ENCODE measurements around the gene KCNMB2. TPM values are rescaled to one million over a fixed set of nuclear protein-coding genes. Genes with fewer than 3 reads are reported as not detected.

KCNMB2 gene
- total RNA-seq, 4 donors from 2014 or later, result not detected

GRCh38 chr3:178673529-178673928 lies 137.3 kb downstream of the KCNMB2 start:
- DNase-seq, result no peak
- Histone ChIP-seq H3K27ac (no peak overlapping the region), H3K4me1 (no peaks in the 10 kb centered on the region), H3K9me3 (no peaks in the 10 kb centered on the region), H3K36me3 (no peaks in the 10 kb centered on the region), H3K4me3 (no peak overlapping the region), H3K27me3 (no peaks in the 10 kb centered on the region)
- no peak for TF ChIP-seq CTCF (IDR thresholded peaks at IDR 0.05)
- no peak for TF ChIP-seq POLR2A (IDR thresholded peaks at IDR 0.05)

DNA sequence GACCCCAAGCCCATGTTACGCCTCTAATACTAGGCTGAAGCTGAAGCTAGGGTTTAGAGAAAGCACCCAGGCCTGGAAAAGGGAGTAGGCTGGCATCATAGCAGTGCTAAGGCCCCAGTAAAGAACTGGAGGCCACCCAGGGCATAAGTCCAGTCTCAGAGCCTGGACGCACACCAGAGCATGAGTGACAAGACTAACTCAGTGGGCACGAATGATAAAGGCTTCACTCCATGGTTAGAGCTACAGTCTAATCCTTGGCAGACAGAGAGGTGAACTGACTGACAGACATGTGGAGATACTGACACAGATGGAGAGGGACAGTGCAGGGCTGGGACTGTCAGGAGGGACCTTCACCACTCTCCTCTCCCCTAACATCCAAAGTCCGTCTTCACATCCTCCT lies 139.8 kb downstream of the KCNMB2 start:
- Histone ChIP-seq H3K36me3 (no peaks in the 10 kb centered on the region), H3K27me3 (no peaks in the 10 kb centered on the region), H3K27ac (no peak overlapping the region), H3K4me3 (no peak overlapping the region), H3K4me1 (no peaks in the 10 kb centered on the region), H3K9me3 (no peaks in the 10 kb centered on the region)
- DNase-seq, result no peak
- TF ChIP-seq POLR2A (IDR thresholded peaks at IDR 0.05) (no peak), CTCF (IDR thresholded peaks at IDR 0.05) (no peak)

DNA sequence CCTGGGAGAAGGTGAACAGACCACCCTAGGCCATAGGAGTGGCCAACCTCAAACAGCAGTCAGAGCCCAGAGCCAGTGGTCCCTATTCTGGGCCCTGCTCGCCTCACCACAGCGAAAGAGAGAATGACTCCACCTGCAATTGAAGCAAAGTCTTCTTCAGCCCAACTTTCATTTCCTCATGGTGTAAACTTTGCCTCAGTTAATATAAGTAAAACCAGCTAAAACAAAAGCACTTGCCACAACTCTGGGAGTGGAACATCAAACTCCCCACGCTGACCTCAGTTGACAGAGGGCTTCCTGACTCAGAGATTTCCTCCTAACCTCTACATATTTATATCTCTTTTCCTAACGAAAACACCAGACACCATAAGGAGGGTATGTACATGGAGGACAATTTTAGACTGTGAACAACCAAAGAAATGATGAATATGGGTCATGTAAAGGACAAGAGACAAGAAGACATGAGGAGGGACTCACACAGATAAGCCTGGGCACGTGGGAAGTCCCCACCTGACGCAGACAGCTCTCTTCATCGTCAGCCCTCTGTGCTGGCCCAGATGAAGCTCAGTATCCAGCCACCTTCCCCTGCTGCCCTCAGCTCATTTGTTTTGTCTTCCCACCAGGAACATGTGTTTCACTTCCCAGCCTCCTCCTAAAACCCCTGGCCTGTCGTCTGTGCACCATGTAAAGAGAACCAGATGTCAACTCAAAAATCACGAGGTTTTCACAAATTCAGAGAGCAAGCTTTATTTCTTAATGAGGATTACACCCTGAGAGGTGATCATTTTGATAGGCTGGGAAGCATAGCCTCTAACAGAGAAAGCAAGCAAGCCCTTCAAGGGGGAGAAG lies 140.9 kb downstream of the KCNMB2 start:
- no peaks in the 10 kb centered on the region for H3K27me3 ChIP-seq
- no peak overlapping the region for H3K4me3 ChIP-seq
- no peaks in the 10 kb centered on the region for H3K9me3 ChIP-seq
- no peak overlapping the region for H3K27ac ChIP-seq
- no peak for DNase-seq
- no peaks in the 10 kb centered on the region for H3K4me1 ChIP-seq
- no peak for TF ChIP-seq POLR2A (IDR thresholded peaks at IDR 0.05)
- TF ChIP-seq CTCF (IDR thresholded peaks at IDR 0.05), result no peak
- no peaks in the 10 kb centered on the region for H3K36me3 ChIP-seq

DNA sequence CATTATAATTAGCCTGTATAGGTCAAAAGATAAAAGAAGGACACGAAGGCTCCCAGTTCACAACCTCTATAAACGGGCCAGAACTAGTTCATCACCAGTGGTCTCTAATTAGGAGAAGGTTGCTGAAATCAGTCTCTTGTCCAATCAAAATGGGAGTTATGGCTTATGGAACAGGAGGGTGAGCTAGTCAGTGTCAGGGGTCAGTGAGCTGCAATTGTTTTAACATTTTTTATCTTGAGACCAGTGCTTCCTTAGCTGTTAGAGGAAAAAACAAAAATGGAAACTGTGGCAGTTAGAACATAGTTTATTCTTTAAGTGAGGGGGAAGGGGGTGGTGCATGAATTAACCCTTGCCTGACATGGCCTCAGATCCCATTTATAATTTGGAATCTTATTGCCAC lies 141.7 kb downstream of the KCNMB2 start:
- Histone ChIP-seq H3K4me3 (no peak overlapping the region), H3K27ac (no peak overlapping the region), H3K4me1 (no peaks in the 10 kb centered on the region), H3K27me3 (no peaks in the 10 kb centered on the region), H3K36me3 (no peaks in the 10 kb centered on the region), H3K9me3 (no peaks in the 10 kb centered on the region)
- TF ChIP-seq POLR2A (IDR thresholded peaks at IDR 0.05) (no peak), CTCF (IDR thresholded peaks at IDR 0.05) (no peak)
- DNase-seq, result no peak

GRCh38 chr3:178680037-178680436 lies 143.8 kb downstream of the KCNMB2 start:
- Histone ChIP-seq H3K9me3 (peaks cover 0 to 3% (median 0%) of the 10 kb centered on the region in 4 donors), H3K4me1 (no peaks in the 10 kb centered on the region), H3K4me3 (no peak overlapping the region), H3K27me3 (no peaks in the 10 kb centered on the region), H3K27ac (no peak overlapping the region), H3K36me3 (no peaks in the 10 kb centered on the region)
- DNase-seq, result no peak
- TF ChIP-seq CTCF (IDR thresholded peaks at IDR 0.05), result no peak
- no peak for TF ChIP-seq POLR2A (IDR thresholded peaks at IDR 0.05)
